Tibial nerve (tissue), 4 donors: ENCODE results near the gene UBIAD1. TPM values are rescaled to one million over a fixed set of nuclear protein-coding genes. Genes with fewer than 3 reads are reported as not detected.

Experiments
- DNase-seq, 2 donors: peaks; one replicate each; pipeline ENCODE4 v3.0.0-alpha.2; 2019; ENCODE audit warnings: low spot score in 2 of 2
- H3K27ac ChIP-seq, 4 donors: fragments of 200-600 bp; sonication (generic) in 3 of 4; one replicate each; pipeline ENCODE4 v1.5.1; 2017 to 2019; ENCODE audit warnings: mild to moderate bottlenecking in 1 of 4
- H3K27me3 ChIP-seq, 2 donors: fragments of 200-600 bp; sonication (generic) in 1 of 2; one replicate each; pipeline versions ENCODE4 v1.5.1 to v1.6.0; 2017 to 2019
- H3K36me3 ChIP-seq, 3 donors: fragments of 200-600 bp; sonication (generic); one replicate each; pipeline ENCODE4 v1.5.1; 2018 to 2019
- H3K4me1 ChIP-seq, 4 donors: fragments of 200-600 bp; sonication (generic) in 3 of 4; one replicate each; pipeline ENCODE4 v1.5.1; 2017 to 2019
- H3K4me3 ChIP-seq, 4 donors: fragments of 200-600 bp; sonication (generic) in 3 of 4; one replicate each; pipeline ENCODE4 v1.5.1; 2017 to 2019; ENCODE audit warnings: mild to moderate bottlenecking in 1 of 4, moderate library complexity in 1 of 4
- H3K9me3 ChIP-seq, 4 donors: fragments of 200-600 bp; sonication (generic) in 3 of 4; one replicate each; pipeline ENCODE4 v1.5.1; 2017 to 2019
- EP300 ChIP-seq, 2 donors: sonication (generic); formaldehyde crosslinking; IDR thresholded peaks; one replicate each; pipeline ENCODE4 v1.6.1; 2017; ENCODE audit warnings: antibody characterized with exemption in 2 of 2, mild to moderate bottlenecking in 1 of 2
- POLR2A ChIP-seq, 2 donors: fragments of 450-650 bp; IDR thresholded peaks; one replicate each; pipeline ENCODE4 v1.6.1; 2017; ENCODE audit warnings: antibody characterized with exemption in 2 of 2, mild to moderate bottlenecking in 2 of 2, moderate library complexity in 2 of 2
- WGBS, 2 donors: methylation state at CpG; one replicate each; pipeline ENCODE4 v1.1.5; 2018; 5-methylcytosine and 5-hydroxymethylcytosine counted together
- total RNA-seq, 4 donors: library from RNA; depleted of rRNA; stranded (reverse); fragments of >200 nt; gene quantifications; one replicate each; pipeline ENCODE4 v1.1.0, GENCODE V29; 2016
- TF ChIP-seq, protein P1 (sequence below), 5 experiments: fragments of 200-600 bp in 3 of 5; fragments of 450-650 bp in 2 of 5; sonication (generic) in 3 of 5; IDR thresholded peaks; one replicate each; pipeline ENCODE4 v1.5.1; 2016 to 2019; ENCODE audit warnings: antibody characterized with exemption in 5 of 5, mild to moderate bottlenecking in 3 of 5, moderate library complexity in 2 of 5

UBIAD1 gene
- total RNA-seq, 4 donors from 2014 or later, result 8.7 to 23.7 (median 17.5) TPM

DNA sequence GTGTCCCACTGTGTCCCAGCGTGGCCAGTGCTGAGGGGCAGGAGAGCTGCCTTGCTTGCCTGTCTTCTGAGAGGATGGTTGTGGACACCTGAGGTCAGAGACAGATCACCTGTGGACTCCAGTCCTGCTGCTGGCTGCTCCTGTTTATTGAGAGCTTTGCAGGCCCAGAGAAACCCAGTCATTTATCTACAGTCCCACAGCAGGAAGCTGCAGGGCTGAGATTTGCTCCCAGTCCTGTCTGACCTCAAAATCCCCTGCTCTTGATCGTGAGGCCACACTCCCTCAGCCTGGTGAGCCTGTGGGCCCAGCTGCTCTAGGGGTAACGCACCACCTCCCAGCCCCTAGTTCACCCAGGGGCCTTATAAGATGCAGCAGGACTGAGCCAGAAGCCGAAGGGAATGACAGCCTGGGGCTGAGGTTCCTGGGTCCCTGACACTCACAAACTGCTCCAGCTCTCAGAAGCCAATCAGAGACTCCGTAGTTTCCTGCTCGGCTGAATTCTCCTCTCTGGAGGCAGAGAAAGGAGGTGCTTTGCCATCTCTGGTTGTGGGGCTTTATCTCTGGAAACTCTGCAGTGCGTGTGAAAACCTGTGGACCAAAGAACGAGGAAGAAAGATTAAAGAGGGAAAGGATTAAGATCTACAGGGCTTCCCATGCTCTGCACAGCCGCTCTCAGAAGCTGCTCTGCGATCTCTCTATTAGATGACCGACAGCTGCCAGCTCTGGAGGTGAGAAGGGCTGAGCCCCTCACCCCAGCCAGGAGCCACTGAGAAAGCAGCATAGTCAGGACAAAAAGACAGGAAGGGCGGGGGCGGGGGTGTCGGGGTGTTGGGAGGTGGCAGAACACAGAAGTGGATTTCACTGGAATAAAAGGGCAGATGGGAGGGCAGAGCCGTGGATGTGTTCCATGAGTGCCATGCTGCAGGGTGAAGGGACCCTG is 39.1 kb downstream of the UBIAD1 start:
- 51 to 57% methylated on average over 14 to 15 of the region's 15 CpGs for WGBS, 2 donors
- Histone ChIP-seq H3K4me3 (no peak overlapping the region), H3K4me1 (peaks cover 0 to 9% (median 0%) of the 10 kb centered on the region in 4 donors), H3K27me3 (no peaks in the 10 kb centered on the region), H3K36me3 (no peaks in the 10 kb centered on the region), H3K27ac (no peak overlapping the region), H3K9me3 (no peaks in the 10 kb centered on the region)
- no peak for TF ChIP-seq EP300 (IDR thresholded peaks at IDR 0.05)
- TF ChIP-seq, protein P1, sequence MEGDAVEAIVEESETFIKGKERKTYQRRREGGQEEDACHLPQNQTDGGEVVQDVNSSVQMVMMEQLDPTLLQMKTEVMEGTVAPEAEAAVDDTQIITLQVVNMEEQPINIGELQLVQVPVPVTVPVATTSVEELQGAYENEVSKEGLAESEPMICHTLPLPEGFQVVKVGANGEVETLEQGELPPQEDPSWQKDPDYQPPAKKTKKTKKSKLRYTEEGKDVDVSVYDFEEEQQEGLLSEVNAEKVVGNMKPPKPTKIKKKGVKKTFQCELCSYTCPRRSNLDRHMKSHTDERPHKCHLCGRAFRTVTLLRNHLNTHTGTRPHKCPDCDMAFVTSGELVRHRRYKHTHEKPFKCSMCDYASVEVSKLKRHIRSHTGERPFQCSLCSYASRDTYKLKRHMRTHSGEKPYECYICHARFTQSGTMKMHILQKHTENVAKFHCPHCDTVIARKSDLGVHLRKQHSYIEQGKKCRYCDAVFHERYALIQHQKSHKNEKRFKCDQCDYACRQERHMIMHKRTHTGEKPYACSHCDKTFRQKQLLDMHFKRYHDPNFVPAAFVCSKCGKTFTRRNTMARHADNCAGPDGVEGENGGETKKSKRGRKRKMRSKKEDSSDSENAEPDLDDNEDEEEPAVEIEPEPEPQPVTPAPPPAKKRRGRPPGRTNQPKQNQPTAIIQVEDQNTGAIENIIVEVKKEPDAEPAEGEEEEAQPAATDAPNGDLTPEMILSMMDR (IDR thresholded peaks at IDR 0.05), result no peak
- TF ChIP-seq POLR2A (IDR thresholded peaks at IDR 0.05), result no peak
- no peak for DNase-seq

DNA sequence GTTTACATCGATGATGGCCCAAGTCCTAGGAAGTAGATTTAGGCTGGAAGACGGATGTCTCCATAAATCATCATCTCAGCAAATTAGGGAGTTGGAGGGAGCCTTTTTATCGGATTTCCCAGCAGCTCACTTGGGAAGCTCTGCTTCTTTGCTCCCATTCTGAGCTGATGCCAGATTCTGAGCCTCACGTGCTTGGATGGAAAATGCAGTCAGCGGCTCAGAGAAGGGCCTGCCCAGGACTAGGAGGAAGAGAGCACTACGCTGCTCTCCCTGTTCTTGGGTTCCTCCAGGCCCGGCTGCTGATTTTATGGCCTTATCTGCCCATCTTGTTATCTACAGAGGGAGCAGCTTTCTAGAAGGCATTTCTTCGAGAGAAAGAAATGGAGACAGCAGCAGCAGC is 42.0 kb downstream of the UBIAD1 start:
- TF ChIP-seq POLR2A (IDR thresholded peaks at IDR 0.05), result no peak
- TF ChIP-seq, protein P1 (IDR thresholded peaks at IDR 0.05), result no peak
- TF ChIP-seq EP300 (IDR thresholded peaks at IDR 0.05), result no peak
- peaks cover 0 to 11% (median 0%) of the 10 kb centered on the region in 4 donors for H3K4me1 ChIP-seq
- DNase-seq, result peak in 1 of 2 donors; percentile 27
- WGBS, 2 donors, result 52 to 63% methylated on average over 8 of the region's 8 CpGs
- no peak overlapping the region for H3K4me3 ChIP-seq
- no peaks in the 10 kb centered on the region for H3K9me3 ChIP-seq
- H3K36me3 ChIP-seq, result no peaks in the 10 kb centered on the region
- no peaks in the 10 kb centered on the region for H3K27me3 ChIP-seq
- no peak overlapping the region for H3K27ac ChIP-seq

DNA sequence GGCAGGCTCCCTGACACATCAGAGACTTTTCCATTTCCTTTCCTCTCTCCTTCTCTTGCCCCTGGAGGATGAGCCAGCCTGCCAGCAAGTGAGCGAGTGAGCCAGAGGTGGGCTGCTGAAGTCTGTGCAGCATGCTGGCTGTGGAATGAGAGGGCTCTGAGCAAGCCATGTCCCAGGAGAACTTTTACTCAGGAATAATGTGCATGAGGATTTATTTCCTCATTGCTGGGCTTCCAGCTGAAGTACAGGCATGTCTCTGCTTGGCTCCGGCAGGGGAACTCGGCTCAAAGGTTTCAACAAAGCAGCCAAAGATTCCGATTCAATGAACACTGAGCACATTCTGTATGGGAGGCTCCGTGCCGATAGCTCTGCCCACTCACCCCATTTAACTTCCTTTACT is 43.7 kb downstream of the UBIAD1 start:
- Histone ChIP-seq H3K27me3 (peaks cover 0 to 4% of the 10 kb centered on the region in 2 donors), H3K9me3 (no peaks in the 10 kb centered on the region), H3K36me3 (no peaks in the 10 kb centered on the region), H3K4me3 (no peak overlapping the region), H3K4me1 (peaks cover 0 to 11% (median 0%) of the 10 kb centered on the region in 4 donors), H3K27ac (no peak overlapping the region)
- DNase-seq, result peak in 1 of 2 donors; percentile 6
- 22 to 24% methylated on average over 6 of the region's 6 CpGs for whole genome bisulfite sequencing, 2 donors
- TF ChIP-seq EP300 (IDR thresholded peaks at IDR 0.05) (no peak), POLR2A (IDR thresholded peaks at IDR 0.05) (no peak)
- TF ChIP-seq, protein P1 (IDR thresholded peaks at IDR 0.05), result no peak

DNA sequence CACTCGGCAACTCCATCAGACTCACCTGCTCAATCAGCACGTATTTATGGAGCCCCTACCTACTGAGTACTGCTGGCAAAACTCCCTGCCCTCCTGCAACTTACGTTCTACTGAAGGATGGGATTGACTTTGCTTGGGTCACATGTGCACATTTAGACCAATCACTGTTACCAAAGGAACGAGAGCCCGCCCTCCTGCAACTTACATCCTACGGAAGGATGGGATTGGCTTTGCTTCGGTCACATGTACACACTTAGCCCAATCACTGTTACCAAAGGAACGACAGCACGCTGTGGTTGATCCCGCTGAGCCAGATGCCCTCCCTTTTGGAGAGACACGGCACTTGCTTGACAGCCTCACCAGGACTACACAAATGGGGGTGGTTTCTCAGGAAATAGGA is 46.0 kb downstream of the UBIAD1 start:
- DNase-seq, result no peak
- Histone ChIP-seq H3K36me3 (no peaks in the 10 kb centered on the region), H3K27me3 (peaks cover 0 to 7% of the 10 kb centered on the region in 2 donors), H3K4me3 (no peak overlapping the region), H3K9me3 (no peaks in the 10 kb centered on the region), H3K27ac (no peak overlapping the region), H3K4me1 (peaks cover 0 to 11% (median 0%) of the 10 kb centered on the region in 4 donors)
- 86 to 92% methylated on average over 11 of the region's 11 CpGs for WGBS, 2 donors
- TF ChIP-seq POLR2A (IDR thresholded peaks at IDR 0.05), result no peak
- TF ChIP-seq EP300 (IDR thresholded peaks at IDR 0.05), result no peak
- TF ChIP-seq, protein P1 (IDR thresholded peaks at IDR 0.05), result no peak
